HG03571 (cell line): Measurements from ENCODE around the gene CD44.

Experiments used
- ATAC-seq: cut with Tn5 transposase; IDR thresholded peaks from one replicate; pipeline ENCODE4 v1.9.1; 2021; ENCODE audit not compliant: unreplicated experiment

Gene CD44

DNA sequence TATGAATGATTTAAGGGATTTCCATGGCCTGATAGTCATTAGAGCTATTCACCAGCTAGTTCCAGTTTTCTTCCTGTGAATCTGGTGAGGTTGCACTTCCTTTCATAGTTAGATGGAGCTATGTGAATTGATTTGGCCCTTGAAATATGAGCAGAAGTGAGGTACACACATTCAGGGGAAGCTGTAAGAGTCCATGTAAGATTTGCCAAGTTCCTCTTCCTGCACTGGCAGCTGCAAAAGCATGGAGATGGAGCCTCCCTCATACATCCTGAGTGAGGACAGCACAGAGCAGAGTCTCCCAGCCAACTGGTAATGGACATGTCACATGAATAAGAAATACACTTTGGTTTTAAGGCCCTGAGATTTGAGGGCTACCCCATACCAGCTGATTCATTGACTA, 111.7 kb downstream of the CD44 start:
- no peak for ATAC-seq

GRCh38 chr11:35253237-35253636, 114.3 kb downstream of the CD44 start:
- no peak for ATAC-seq

GRCh38 chr11:35255514-35255913, 116.5 kb downstream of the CD44 start:
- no peak for ATAC-seq

- no peak for ATAC-seq
These were observed 117.3 kb downstream of the CD44 start for GRCh38 chr11:35256296-35256695.

GRCh38 chr11:35257281-35257680, 118.3 kb downstream of the CD44 start:
- ATAC-seq, result peak; percentile 98

- ATAC-seq, result no peak
These were observed 120.6 kb downstream of the CD44 start for GRCh38 chr11:35259529-35259928.

GRCh38 chr11:35260342-35260985, 121.5 kb downstream of the CD44 start:
- ATAC-seq, result no peak

DNA sequence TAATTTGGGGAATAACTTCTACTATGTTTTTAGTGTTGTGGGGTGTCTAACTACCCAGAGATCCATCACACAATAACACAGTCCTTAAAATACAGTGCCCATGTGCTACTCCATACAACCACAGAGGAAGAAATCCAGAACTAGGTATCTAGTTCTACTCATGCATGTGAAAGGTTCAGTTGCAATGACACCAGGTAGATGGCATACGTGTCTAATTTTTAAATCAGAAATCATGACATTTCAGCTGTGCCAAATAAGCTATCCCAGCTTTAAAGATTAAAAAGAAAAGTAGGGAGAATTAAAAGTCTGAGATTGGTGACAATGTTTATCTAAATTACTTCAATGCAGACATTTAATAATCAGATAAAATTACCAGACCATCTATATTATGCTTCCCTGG, 122.2 kb downstream of the CD44 start:
- ATAC-seq, result no peak

- ATAC-seq, result no peak
These were observed 123.1 kb downstream of the CD44 start for GRCh38 chr11:35262056-35262455.

DNA sequence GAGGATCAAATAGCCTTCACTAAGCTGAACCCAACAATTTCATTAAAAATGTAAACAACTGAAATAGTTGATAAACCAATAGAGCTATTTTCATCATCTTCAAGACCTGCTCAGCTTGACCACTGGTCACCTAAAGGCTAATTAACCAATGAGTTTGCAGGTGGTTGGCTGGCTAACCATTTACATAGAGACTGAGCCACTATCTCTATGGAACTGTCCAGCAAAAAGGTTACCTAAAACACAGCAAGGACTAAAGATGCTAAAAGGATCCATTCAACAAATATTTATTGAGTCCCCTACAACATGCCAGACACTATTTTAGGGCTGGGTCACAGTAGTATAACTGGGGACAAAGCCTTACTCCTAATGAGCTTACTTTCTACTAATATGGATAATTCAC, 123.8 kb downstream of the CD44 start:
- ATAC-seq, result no peak

DNA sequence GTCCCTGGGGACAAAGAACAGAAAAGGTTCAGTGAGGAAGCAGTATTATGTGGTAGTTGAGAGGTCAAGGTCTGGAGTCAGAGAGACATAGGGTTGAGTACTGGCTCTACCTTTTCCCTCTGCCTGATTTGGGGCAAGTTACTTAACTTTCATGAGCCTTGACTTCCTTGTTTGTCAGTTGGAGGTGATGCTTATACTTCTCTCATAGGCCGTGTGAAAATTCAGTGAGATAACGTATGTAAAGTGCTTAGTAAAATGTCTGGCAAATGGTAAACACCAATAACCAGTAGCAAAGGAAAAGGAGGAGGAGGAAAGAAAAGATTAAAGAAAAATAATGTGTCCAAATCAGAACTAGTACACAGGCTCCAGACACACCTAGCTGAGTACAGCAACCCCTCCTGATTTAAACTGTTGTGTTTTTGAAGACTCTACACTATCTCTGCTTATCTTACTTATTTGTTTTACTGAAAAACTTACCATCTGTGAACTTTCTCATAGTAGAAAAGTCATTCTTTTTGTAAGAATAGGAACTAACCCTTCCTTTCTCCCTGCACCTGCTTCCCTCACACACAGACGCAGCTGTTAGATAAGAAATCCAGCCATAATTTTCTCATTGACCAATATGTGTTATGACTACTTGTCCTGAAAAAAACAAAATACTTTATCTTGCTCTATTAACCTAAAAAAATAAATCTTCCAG, 126.9 kb downstream of the CD44 start:
- ATAC-seq, result no peak

DNA sequence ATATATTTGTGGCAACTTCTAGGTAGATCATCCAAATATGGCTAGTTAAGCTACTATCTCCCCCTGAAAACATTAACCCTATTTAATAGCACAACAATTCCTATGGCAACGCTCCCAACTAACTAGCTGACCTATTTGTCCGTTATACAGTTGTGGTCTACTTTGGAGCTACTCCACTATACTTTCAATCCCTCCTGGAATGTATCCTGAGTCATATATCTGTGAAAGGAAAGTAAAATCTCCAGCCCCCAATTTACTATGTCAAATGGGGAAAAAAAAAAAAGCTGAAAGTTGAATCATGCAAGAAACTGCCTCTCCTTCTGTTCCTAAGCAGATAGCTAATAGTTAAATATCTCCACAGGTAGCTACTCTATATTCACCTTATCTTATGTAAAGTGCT, 128.5 kb downstream of the CD44 start:
- no peak for ATAC-seq

GRCh38 chr11:35270342-35270741, 131.4 kb downstream of the CD44 start:
- ATAC-seq, result no peak

- ATAC-seq, result no peak
These were observed 132.1 kb downstream of the CD44 start for GRCh38 chr11:35271031-35271430.

DNA sequence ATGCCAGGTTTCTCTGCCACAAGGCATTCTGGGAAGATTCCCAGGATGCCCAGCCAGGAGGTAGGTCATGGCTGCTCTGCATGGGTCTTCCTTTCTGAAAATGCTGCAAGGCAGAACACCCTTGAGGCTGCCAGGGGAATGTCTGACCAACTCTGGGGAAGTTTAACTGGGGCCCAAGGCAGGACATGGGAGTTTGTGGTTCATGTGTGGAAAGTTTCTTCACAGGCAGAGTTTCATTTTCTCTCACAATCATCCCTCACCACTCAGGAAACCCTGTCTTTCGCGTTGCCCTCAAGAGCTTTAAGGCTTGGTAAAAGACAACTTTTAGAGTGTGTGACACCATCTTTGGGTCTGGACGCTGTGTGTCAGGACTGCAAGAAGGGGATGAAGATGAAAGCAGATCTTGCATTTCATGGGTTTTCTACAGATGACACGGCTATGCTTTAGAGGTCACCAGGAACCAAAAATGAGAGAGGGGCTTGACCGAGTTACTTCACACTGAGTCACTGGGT, 133.5 kb downstream of the CD44 start:
- peak; percentile 88 for ATAC-seq

GRCh38 chr11:35274909-35275785, 136.2 kb downstream of the CD44 start:
- ATAC-seq, result no peak

- ATAC-seq, result no peak
These were observed 136.8 kb downstream of the CD44 start for GRCh38 chr11:35275786-35276170.

GRCh38 chr11:35276396-35277145, 137.6 kb downstream of the CD44 start:
- ATAC-seq, result no peak

DNA sequence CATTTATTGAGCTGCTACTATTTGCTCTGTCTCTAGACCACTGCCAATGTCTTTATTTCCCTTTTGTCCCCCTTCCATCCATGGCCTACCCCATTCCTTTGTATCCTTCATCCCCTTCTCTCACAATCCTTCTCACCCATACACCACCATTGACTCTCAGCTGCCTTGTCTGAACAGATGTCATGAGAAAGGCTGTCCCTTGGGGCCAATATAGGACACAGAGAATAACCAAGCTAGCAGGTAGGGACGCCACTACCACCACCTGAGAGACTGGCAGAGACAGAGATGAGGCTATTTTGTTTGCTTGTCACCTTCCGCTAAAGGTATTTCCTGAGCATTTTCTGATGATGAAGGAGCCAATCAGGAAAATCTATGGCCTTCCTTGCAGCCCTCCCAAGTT, 138.9 kb downstream of the CD44 start:
- ATAC-seq, result no peak

GRCh38 chr11:35280727-35281126, 141.8 kb downstream of the CD44 start:
- ATAC-seq, result no peak

DNA sequence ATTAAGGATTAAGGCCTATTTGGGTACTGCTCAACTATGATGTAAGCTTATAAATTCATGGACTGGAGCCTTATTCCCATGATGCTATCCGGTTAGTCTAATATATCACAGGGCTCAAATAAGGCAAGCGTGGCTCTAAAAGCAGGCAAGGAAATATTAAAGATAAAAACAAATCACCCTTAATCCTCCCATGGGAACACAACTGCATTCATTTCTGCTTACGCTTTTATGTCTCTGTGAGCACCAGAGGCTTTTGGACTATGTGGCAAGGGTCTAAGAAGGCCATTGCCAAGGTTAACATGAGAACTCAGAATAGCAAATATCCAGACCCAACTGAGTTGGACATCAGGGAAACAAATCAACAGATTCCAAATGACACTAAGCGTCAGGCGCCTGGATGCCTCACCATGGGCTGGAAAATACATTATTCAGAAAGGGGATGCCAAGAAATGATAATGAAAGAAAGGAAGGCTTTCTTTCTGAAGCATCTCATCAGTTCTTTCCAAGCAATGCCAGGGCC, 142.3 kb downstream of the CD44 start:
- no peak for ATAC-seq
